Measurements from ENCODE around the gene CLRN1. TPM values are rescaled to one million over a fixed set of nuclear protein-coding genes. Genes with fewer than 3 reads are reported as not detected.

CLRN1 gene
- total RNA-seq, 1 experiment from 2014 or later: not detected

DNA sequence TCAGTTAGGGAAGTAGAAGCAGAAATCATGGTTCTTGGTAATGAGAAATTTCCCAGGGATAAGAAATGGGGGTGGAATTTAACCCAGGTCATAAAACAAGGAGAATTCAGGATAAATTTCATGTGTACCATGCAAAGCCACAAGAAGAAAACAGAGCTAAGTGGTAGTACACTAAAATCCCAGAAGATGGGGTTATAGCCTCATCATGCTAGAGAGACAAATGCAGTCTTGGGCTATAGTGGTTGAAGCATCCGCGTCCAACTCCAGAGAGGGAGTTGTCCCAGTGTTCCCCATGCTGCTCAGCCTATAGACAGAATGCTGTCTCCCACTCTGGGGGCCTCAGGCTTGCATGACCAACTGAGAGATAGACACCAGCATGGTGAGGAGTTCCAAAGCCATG, 36.2 kb upstream of the CLRN1 start:
- BruUV-seq (replicated peaks): no TSS peak
- intact Hi-C loops (cut with micrococcal nuclease; ENCODE audit: unreplicated experiment): loop anchor here (2.0 kb wide), 1 partner anchor 138 kb away; no protein-coding TSS in a partner anchor
- Histone ChIP-seq H3K9me3 (ENCODE audit: insufficient read depth, low read depth) (no peaks in the 10 kb centered on the region), H4K20me1 (ENCODE audit: insufficient read depth) (no peaks in the 10 kb centered on the region), H3F3A (ENCODE audit: insufficient read depth, low read depth) (no peaks in the 10 kb centered on the region), H3K4me3 (no peak overlapping the region), H3K4me2 (no peak overlapping the region), H3K27me3 (ENCODE audit: insufficient read depth, low read depth) (no peaks in the 10 kb centered on the region), H3K36me3 (ENCODE audit: low read depth) (no peaks in the 10 kb centered on the region), H3K79me2 (ENCODE audit: low read depth) (no peaks in the 10 kb centered on the region), H3K9me2 (ENCODE audit: insufficient read depth) (no peaks in the 10 kb centered on the region), H3K27ac (no peak overlapping the region), H3K4me1 (replicated peaks; ENCODE audit: insufficient read depth) (no peaks in the 10 kb centered on the region), H2AFZ (no peak overlapping the region)
- CTCF ChIA-PET: no interaction called here
- DNase-seq: no peak
- TF ChIP-seq EZH2 (IDR thresholded peaks at IDR 0.05; ENCODE audit: low read depth): no peak
- TF ChIP-seq, protein P1, sequence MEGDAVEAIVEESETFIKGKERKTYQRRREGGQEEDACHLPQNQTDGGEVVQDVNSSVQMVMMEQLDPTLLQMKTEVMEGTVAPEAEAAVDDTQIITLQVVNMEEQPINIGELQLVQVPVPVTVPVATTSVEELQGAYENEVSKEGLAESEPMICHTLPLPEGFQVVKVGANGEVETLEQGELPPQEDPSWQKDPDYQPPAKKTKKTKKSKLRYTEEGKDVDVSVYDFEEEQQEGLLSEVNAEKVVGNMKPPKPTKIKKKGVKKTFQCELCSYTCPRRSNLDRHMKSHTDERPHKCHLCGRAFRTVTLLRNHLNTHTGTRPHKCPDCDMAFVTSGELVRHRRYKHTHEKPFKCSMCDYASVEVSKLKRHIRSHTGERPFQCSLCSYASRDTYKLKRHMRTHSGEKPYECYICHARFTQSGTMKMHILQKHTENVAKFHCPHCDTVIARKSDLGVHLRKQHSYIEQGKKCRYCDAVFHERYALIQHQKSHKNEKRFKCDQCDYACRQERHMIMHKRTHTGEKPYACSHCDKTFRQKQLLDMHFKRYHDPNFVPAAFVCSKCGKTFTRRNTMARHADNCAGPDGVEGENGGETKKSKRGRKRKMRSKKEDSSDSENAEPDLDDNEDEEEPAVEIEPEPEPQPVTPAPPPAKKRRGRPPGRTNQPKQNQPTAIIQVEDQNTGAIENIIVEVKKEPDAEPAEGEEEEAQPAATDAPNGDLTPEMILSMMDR (conservative IDR thresholded peaks at IDR 0.05): peak; percentile 32; the same call in 1 of the 2 replicates
- POLR2A ChIA-PET (ENCODE audit: unreplicated experiment): no interaction called here

DNA sequence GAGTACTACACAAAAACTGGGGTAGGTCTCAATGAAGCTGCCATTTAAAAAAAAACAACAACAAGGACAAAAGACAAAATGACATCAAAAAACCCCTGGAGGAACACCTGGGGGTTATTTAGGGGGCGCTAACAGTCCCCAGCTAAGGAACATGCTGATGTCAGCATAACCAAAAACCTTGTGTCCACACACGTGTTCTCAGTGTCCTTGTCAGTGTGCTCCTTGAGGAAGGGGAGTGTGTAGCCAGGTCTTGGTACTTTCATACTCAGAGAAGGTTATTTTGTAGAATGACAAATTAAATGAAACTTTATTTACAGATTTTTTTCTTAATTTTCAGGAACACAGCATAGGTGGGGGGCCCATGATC, 31.2 kb upstream of the CLRN1 start:
- Histone ChIP-seq H3K36me3 (ENCODE audit: low read depth) (no peaks in the 10 kb centered on the region), H3K4me1 (replicated peaks; ENCODE audit: insufficient read depth) (no peaks in the 10 kb centered on the region), H3K4me3 (no peak overlapping the region), H4K20me1 (ENCODE audit: insufficient read depth) (no peaks in the 10 kb centered on the region), H3K79me2 (ENCODE audit: low read depth) (no peaks in the 10 kb centered on the region), H3K27ac (no peak overlapping the region), H3K27me3 (ENCODE audit: insufficient read depth, low read depth) (no peaks in the 10 kb centered on the region), H3K4me2 (no peak overlapping the region), H2AFZ (no peak overlapping the region), H3F3A (ENCODE audit: insufficient read depth, low read depth) (no peaks in the 10 kb centered on the region), H3K9me3 (ENCODE audit: insufficient read depth, low read depth) (no peaks in the 10 kb centered on the region), H3K9me2 (ENCODE audit: insufficient read depth) (no peaks in the 10 kb centered on the region)
- ChIA-PET POLR2A (ENCODE audit: unreplicated experiment) (interaction anchor here (0.7 kb wide), 1 partner anchor 48 kb away, joined by 6 read pairs; no protein-coding TSS in a partner anchor), CTCF (no interaction called here)
- intact Hi-C loops (cut with micrococcal nuclease; ENCODE audit: unreplicated experiment): no loop called here
- TF ChIP-seq, protein P1 (conservative IDR thresholded peaks at IDR 0.05): no peak
- TF ChIP-seq EZH2 (IDR thresholded peaks at IDR 0.05; ENCODE audit: low read depth): no peak
- DNase-seq: no peak
- BruUV-seq (replicated peaks): no TSS peak

DNA sequence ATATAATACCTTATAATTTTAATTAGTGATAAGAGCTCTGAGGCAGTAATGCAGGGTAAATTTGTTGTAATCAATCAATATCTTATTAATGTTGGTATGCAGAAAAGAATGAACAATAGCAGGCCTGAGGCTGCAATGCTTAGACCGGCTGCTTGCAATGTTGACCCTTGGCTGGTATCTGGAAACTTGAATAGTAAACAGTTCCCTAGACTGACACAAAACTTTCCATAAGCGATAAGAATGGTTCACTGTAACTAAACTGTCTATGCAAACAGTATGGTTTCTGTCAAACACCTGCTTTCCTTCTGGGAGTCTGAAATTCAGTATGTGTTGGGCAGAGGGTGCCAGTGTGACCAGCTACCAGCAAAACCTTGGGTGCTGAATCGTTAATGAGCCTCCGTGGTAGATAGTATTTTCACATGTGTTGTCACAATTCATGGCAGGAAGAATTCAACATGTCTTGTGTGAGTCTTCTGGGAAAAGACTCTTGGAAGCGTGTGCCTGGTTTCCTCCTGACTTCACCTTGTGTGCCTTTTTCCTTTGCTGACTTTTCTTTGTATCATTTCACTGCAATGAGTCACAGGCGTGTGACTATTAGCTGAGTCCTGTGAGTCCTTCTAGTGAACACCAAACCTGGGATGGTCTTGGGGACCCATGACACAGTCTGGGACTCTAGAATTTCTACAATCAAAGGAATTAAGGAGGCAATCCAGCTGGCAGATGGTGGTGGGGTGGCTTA, 30.7 kb upstream of the CLRN1 start:
- H3K36me3 ChIP-seq (ENCODE audit: low read depth): no peaks in the 10 kb centered on the region
- no peak for TF ChIP-seq EZH2 (IDR thresholded peaks at IDR 0.05; ENCODE audit: low read depth)
- TF ChIP-seq, protein P1 (conservative IDR thresholded peaks at IDR 0.05): no peak
- H3K4me3 ChIP-seq: no peak overlapping the region
- CTCF ChIA-PET: interaction anchor here (0.7 kb wide), 1 partner anchor 70 kb away, joined by 3 read pairs; no protein-coding TSS in a partner anchor
- H3K27me3 ChIP-seq (ENCODE audit: insufficient read depth, low read depth): no peaks in the 10 kb centered on the region
- POLR2A ChIA-PET (ENCODE audit: unreplicated experiment): interaction anchor here (0.7 kb wide), 1 partner anchor 47 kb away, joined by 6 read pairs; no protein-coding TSS in a partner anchor
- H3K4me1 ChIP-seq (replicated peaks; ENCODE audit: insufficient read depth): no peaks in the 10 kb centered on the region
- H4K20me1 ChIP-seq (ENCODE audit: insufficient read depth): no peaks in the 10 kb centered on the region
- H3F3A ChIP-seq (ENCODE audit: insufficient read depth, low read depth): no peaks in the 10 kb centered on the region
- peak overlapping the region; percentile 59; the same call in 1 of the 2 replicates for H2AFZ ChIP-seq
- no peak overlapping the region for H3K27ac ChIP-seq
- no peaks in the 10 kb centered on the region for H3K9me2 ChIP-seq (ENCODE audit: insufficient read depth)
- BruUV-seq (replicated peaks): no TSS peak
- no peak overlapping the region for H3K4me2 ChIP-seq
- no peak for DNase-seq
- H3K9me3 ChIP-seq (ENCODE audit: insufficient read depth, low read depth): no peaks in the 10 kb centered on the region
- H3K79me2 ChIP-seq (ENCODE audit: low read depth): no peaks in the 10 kb centered on the region
- intact Hi-C loops (cut with micrococcal nuclease; ENCODE audit: unreplicated experiment): no loop called here

Measured in PC-9 (cell line).